ENCODE data around the gene ARHGEF38.

The ARHGEF38 gene

DNA sequence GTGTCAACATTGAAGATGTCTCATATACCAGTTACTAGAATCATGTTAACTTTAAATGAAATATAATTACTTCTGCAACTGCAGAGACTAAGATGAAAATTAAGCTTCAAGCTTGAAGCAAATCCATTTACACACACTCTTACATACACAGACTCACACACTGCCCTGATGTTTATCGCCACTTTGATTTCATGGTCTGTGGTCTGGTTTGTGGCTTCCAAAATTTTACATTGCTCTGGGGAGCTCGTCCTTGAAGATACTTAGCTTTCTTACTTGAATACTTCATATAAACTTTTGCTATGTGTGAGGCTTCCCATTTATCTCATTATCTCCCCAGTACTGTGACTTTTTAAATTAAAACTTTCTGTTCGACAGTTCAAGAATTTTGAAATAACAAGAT is 35.8 kb downstream of the ARHGEF38 start:
- TF ChIP-seq POLR2AphosphoS5 (IDR thresholded peaks at IDR 0.05; ENCODE audit: low read depth, low read length) (no peak), FOXP2 (optimal IDR thresholded peaks at IDR 0.05; ENCODE audit: borderline replicate concordance, extremely low read depth, extremely low read length, insufficient read depth) (no peak), REST (IDR thresholded peaks at IDR 0.05; ENCODE audit: insufficient read depth in 1 of 2, low read depth in 2 of 2, low read length in 2 of 2) (no peak), TAF1 (IDR thresholded peaks at IDR 0.05; ENCODE audit: borderline replicate concordance, insufficient read depth, low read length) (no peak), SIN3A (IDR thresholded peaks at IDR 0.05; ENCODE audit: borderline replicate concordance, insufficient read depth, low read length) (no peak)

DNA sequence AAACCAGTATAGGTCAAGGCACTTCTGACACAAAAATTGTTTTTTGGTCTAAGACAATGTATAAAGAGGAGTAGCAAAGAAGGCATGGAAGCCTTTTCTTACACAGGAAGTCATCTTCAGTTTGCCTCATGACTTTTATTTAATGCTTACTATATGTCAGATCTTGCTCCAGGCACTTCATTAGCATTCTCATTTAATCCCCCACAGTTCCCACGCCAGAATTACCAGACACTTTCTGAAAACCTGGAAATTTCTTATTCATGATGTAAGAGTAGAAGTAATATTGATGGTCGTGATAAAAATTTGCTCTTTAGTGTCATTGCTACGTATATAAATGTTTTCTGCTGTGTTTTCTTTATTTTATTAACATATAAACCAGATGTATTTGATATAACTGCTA is 39.2 kb downstream of the ARHGEF38 start:
- no peak for TF ChIP-seq TAF1 (IDR thresholded peaks at IDR 0.05; ENCODE audit: borderline replicate concordance, insufficient read depth, low read length)
- no peak for TF ChIP-seq FOXP2 (optimal IDR thresholded peaks at IDR 0.05; ENCODE audit: borderline replicate concordance, extremely low read depth, extremely low read length, insufficient read depth)
- TF ChIP-seq POLR2AphosphoS5 (IDR thresholded peaks at IDR 0.05; ENCODE audit: low read depth, low read length) = no peak
- no peak for TF ChIP-seq SIN3A (IDR thresholded peaks at IDR 0.05; ENCODE audit: borderline replicate concordance, insufficient read depth, low read length)
- no peak for TF ChIP-seq REST (IDR thresholded peaks at IDR 0.05; ENCODE audit: insufficient read depth in 1 of 2, low read depth in 2 of 2, low read length in 2 of 2)

- TF ChIP-seq TAF1 (IDR thresholded peaks at IDR 0.05; ENCODE audit: borderline replicate concordance, insufficient read depth, low read length) (no peak), FOXP2 (optimal IDR thresholded peaks at IDR 0.05; ENCODE audit: borderline replicate concordance, extremely low read depth, extremely low read length, insufficient read depth) (no peak), REST (IDR thresholded peaks at IDR 0.05; ENCODE audit: insufficient read depth in 1 of 2, low read depth in 2 of 2, low read length in 2 of 2) (no peak), SIN3A (IDR thresholded peaks at IDR 0.05; ENCODE audit: borderline replicate concordance, insufficient read depth, low read length) (no peak), POLR2AphosphoS5 (IDR thresholded peaks at IDR 0.05; ENCODE audit: low read depth, low read length) (no peak)
Observed at GRCh38 chr4:105594099-105595010, 41.9 kb downstream of the ARHGEF38 start.

DNA sequence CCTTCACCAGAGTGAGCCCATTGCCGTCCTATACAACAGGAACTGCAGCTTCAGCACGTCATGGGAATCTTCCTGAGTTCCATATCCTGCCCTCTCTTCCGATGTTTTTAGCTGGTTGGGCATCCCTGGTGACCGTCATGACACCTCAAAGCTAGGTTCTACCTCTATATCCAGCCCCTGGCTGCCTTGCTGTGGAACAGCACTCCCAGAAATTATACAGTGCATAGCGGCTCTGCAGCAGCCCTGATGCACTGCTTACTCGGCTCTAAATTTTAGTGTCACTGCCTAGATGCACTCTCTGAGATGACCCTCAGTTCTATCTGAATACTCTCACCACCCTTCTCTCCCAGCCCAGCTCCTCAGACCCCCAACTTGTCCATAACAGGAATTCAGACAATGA is 44.3 kb downstream of the ARHGEF38 start:
- TF ChIP-seq FOXP2 (optimal IDR thresholded peaks at IDR 0.05; ENCODE audit: borderline replicate concordance, extremely low read depth, extremely low read length, insufficient read depth) = no peak
- no peak for TF ChIP-seq SIN3A (IDR thresholded peaks at IDR 0.05; ENCODE audit: borderline replicate concordance, insufficient read depth, low read length)
- no peak for TF ChIP-seq POLR2AphosphoS5 (IDR thresholded peaks at IDR 0.05; ENCODE audit: low read depth, low read length)
- TF ChIP-seq TAF1 (IDR thresholded peaks at IDR 0.05; ENCODE audit: borderline replicate concordance, insufficient read depth, low read length) = no peak
- no peak for TF ChIP-seq REST (IDR thresholded peaks at IDR 0.05; ENCODE audit: insufficient read depth in 1 of 2, low read depth in 2 of 2, low read length in 2 of 2)
